NOMO-1 treated with dmso at 0.1 percent for 144 hours (cell line): ENCODE results near the gene THRAP3.

Experiments
- DNase-seq: peaks from one replicate; lab custom pipeline; 2025; ENCODE audit not compliant: unreplicated experiment; lab: John Stamatoyannopoulos, UW

The THRAP3 gene

GRCh38 chr1:36351227-36351977 lies 127.2 kb downstream of the THRAP3 start:
- DNase-seq, result no peak

- no peak for DNase-seq
These were observed 128.1 kb downstream of the THRAP3 start for GRCh38 chr1:36352125-36352909.

- no peak for DNase-seq
These were observed 129.0 kb downstream of the THRAP3 start for GRCh38 chr1:36352910-36353878.

GRCh38 chr1:36354486-36354885 lies 130.2 kb downstream of the THRAP3 start:
- DNase-seq, result no peak
